Measurements from ENCODE around the gene CCDC61.
A peak's percentile ranks its signal among the peaks of the same experiment; 100 is the strongest.

Gene CCDC61

DNA sequence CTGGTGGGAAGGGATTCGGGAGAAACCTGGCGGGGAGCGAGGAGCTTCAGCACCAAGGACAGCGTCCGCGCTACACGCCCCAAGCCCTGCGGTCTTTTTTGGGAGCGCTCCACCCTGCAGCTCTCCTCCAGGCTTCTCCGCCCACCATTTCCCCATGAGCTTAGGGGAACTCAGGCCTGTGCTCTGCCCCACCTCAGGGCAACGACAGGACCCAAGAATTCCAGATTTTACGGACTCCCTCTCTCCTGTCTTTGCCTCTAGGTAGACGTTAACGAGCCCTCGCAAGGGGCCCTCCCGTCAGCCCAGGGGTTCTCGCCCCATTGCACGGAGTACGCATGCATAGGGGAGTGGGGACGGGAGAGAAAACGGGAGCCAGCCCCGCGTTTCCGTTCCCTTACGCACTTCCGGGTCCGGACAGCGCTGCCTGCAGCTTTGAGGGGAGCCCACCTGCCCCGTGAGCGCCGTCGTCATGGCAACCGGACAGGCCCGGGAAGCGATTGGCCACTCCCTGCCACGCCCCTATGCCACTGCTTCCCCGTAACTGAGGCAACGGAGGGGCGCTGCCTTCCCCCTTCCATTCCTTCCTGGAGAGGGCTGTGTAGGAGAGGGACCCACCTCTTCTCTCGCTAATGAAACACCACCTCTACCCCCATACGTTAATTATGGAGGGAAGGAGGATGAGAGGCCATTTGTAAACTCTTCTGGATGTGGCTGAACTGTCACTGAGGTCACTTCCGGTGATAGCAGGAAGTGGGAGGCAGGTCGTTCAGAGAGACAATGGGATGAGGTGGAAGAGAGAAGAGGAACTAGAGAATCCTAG lies 42.4 kb upstream of the CCDC61 start:
- peak; percentile 72 for ATAC-seq (ENCODE audit: insufficient read depth, low read depth)
- DNase-seq = peak; percentile 44
- H3K27me3 ChIP-seq (ENCODE audit: insufficient read depth, low read length, poor library complexity) = no peaks in the 10 kb centered on the region

DNA sequence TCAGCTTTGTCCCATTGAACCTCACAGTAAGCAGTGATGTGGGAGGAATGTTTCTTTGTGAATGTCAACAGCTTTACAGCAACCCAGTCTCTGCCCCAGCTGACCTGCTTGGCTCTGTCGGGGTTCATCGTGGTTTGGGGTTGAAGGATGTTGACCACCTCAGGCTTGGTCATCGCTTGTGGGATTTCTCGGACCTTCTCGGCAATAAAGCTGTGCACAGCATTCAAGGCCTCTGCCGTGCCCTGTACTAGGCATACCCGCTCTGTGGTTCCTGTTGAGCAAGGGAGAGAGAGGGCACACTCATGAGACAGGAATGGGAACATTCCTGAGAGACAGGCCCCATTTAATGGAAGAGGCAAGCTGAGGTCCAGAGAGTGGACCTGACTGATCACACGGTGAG lies 41.6 kb upstream of the CCDC61 start:
- Histone ChIP-seq H3K9ac (ENCODE audit: low read depth, low read length) (no peak overlapping the region), H3K4me3 (ENCODE audit: low read depth in 1 of 2, low read length in 2 of 2) (no peak overlapping the region), H3K79me2 (ENCODE audit: insufficient read depth, low read length) (no peaks in the 10 kb centered on the region), H4K20me1 (ENCODE audit: insufficient read depth, low read length) (no peaks in the 10 kb centered on the region), H3K27me3 (ENCODE audit: insufficient read depth, low read length, poor library complexity) (no peaks in the 10 kb centered on the region), H3K36me3 (ENCODE audit: insufficient read depth, low read length) (no peaks in the 10 kb centered on the region), H3K9me3 (ENCODE audit: insufficient read depth, low read length, severe bottlenecking) (no peaks in the 10 kb centered on the region), H3K27ac (ENCODE audit: low read length) (no peak overlapping the region), H3K4me1 (ENCODE audit: insufficient read depth, low read length) (peaks cover 5% of the 10 kb centered on the region), H3K4me2 (ENCODE audit: insufficient read depth, low read length) (no peak overlapping the region), H2AFZ (ENCODE audit: low read depth, low read length) (peak overlapping the region; percentile 24; the same call in 1 of the 2 replicates)
- DNase-seq (no peak), ATAC-seq (ENCODE audit: insufficient read depth, low read depth) (no peak)
- TF ChIP-seq, protein P1, sequence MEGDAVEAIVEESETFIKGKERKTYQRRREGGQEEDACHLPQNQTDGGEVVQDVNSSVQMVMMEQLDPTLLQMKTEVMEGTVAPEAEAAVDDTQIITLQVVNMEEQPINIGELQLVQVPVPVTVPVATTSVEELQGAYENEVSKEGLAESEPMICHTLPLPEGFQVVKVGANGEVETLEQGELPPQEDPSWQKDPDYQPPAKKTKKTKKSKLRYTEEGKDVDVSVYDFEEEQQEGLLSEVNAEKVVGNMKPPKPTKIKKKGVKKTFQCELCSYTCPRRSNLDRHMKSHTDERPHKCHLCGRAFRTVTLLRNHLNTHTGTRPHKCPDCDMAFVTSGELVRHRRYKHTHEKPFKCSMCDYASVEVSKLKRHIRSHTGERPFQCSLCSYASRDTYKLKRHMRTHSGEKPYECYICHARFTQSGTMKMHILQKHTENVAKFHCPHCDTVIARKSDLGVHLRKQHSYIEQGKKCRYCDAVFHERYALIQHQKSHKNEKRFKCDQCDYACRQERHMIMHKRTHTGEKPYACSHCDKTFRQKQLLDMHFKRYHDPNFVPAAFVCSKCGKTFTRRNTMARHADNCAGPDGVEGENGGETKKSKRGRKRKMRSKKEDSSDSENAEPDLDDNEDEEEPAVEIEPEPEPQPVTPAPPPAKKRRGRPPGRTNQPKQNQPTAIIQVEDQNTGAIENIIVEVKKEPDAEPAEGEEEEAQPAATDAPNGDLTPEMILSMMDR (IDR thresholded peaks at IDR 0.05; ENCODE audit: borderline replicate concordance, extremely low read depth, low read length, poor library complexity, severe bottlenecking) = no peak
- TF ChIP-seq EZH2 (IDR thresholded peaks at IDR 0.05; ENCODE audit: borderline replicate concordance, low read depth, low read length, severe bottlenecking) = no peak

More for the DNA sequence above, 42.4 kb upstream of the CCDC61 start:
- Histone ChIP-seq H2AFZ (ENCODE audit: low read depth, low read length) (peak overlapping the region; percentile 24), H3K4me3 (ENCODE audit: low read depth in 1 of 2, low read length in 2 of 2) (no peak overlapping the region), H3K79me2 (ENCODE audit: insufficient read depth, low read length) (no peaks in the 10 kb centered on the region), H3K4me2 (ENCODE audit: insufficient read depth, low read length) (peak overlapping the region; percentile 23; the same call in 1 of the 2 replicates), H3K4me1 (ENCODE audit: insufficient read depth, low read length) (peaks cover 5% of the 10 kb centered on the region), H3K27ac (ENCODE audit: low read length) (no peak overlapping the region), H3K9ac (ENCODE audit: low read depth, low read length) (no peak overlapping the region), H3K9me3 (ENCODE audit: insufficient read depth, low read length, severe bottlenecking) (no peaks in the 10 kb centered on the region), H4K20me1 (ENCODE audit: insufficient read depth, low read length) (no peaks in the 10 kb centered on the region), H3K36me3 (ENCODE audit: insufficient read depth, low read length) (no peaks in the 10 kb centered on the region)
- TF ChIP-seq, protein P1 (IDR thresholded peaks at IDR 0.05; ENCODE audit: borderline replicate concordance, extremely low read depth, low read length, poor library complexity, severe bottlenecking) = no peak
- TF ChIP-seq EZH2 (IDR thresholded peaks at IDR 0.05; ENCODE audit: borderline replicate concordance, low read depth, low read length, severe bottlenecking) = no peak

DNA sequence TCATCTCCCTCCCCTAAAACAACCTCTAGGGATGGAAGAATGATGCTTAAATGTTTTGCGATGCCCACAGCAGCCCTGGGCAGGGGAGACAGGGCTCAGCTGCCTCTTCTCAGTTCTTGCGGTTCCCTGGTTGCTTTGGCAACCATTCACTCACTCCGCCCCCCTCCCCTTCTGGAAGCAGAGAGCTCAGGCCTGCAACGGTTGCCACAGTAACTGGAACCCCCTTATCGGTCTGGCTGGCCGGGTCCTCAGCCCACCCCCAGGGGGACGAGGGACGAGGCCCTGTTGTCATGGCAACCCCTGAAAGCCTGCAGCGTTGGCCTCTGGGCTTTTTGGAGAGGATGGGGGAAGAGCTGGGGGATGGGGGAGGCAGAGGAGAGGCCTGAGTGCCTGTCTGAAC lies 41.1 kb upstream of the CCDC61 start:
- ATAC-seq (ENCODE audit: insufficient read depth, low read depth) = no peak
- DNase-seq = no peak
- Histone ChIP-seq H4K20me1 (ENCODE audit: insufficient read depth, low read length) (no peaks in the 10 kb centered on the region), H3K36me3 (ENCODE audit: insufficient read depth, low read length) (no peaks in the 10 kb centered on the region), H3K4me2 (ENCODE audit: insufficient read depth, low read length) (no peak overlapping the region), H3K4me1 (ENCODE audit: insufficient read depth, low read length) (peaks cover 5% of the 10 kb centered on the region), H3K4me3 (ENCODE audit: low read depth in 1 of 2, low read length in 2 of 2) (no peak overlapping the region), H3K79me2 (ENCODE audit: insufficient read depth, low read length) (no peaks in the 10 kb centered on the region), H3K27ac (ENCODE audit: low read length) (no peak overlapping the region), H3K9me3 (ENCODE audit: insufficient read depth, low read length, severe bottlenecking) (no peaks in the 10 kb centered on the region), H2AFZ (ENCODE audit: low read depth, low read length) (no peak overlapping the region), H3K9ac (ENCODE audit: low read depth, low read length) (no peak overlapping the region), H3K27me3 (ENCODE audit: insufficient read depth, low read length, poor library complexity) (no peaks in the 10 kb centered on the region)
- no peak for TF ChIP-seq EZH2 (IDR thresholded peaks at IDR 0.05; ENCODE audit: borderline replicate concordance, low read depth, low read length, severe bottlenecking)
- TF ChIP-seq, protein P1 (IDR thresholded peaks at IDR 0.05; ENCODE audit: borderline replicate concordance, extremely low read depth, low read length, poor library complexity, severe bottlenecking) = no peak
